HG02610 (cell line): ENCODE measurements around the gene CASK.
A peak's percentile ranks its signal among the peaks of the same experiment; 100 is the strongest.

Experiments
- ATAC-seq: cut with Tn5 transposase; IDR thresholded peaks from one replicate; pipeline ENCODE4 v1.9.1; 2021; ENCODE audit warnings: mild to moderate bottlenecking, moderate library complexity; ENCODE audit not compliant: unreplicated experiment

Gene CASK

GRCh38 chrX:41923211-41923977 lies at the start of gene CASK:
CASK (minus strand) TSS chrX:41923554; CDS start chrX:41922988, 566 bp downstream.
- peak; percentile 82 for ATAC-seq

GRCh38 chrX:41971346-41971745 lies 48.0 kb upstream of the CASK start:
- ATAC-seq = no peak

- ATAC-seq = no peak
These were observed 47.1 kb upstream of the CASK start for GRCh38 chrX:41970419-41970818.

GRCh38 chrX:41963348-41963747 lies 40.0 kb upstream of the CASK start:
- ATAC-seq = no peak

GRCh38 chrX:41960142-41960541 lies 36.8 kb upstream of the CASK start:
- no peak for ATAC-seq

GRCh38 chrX:41958861-41959260 lies 35.5 kb upstream of the CASK start:
- ATAC-seq = no peak

- ATAC-seq = no peak
These were observed 32.7 kb upstream of the CASK start for GRCh38 chrX:41956027-41956426.

GRCh38 chrX:41952102-41952501 lies 28.7 kb upstream of the CASK start:
- no peak for ATAC-seq

GRCh38 chrX:41946989-41947612 lies 23.7 kb upstream of the CASK start:
- no peak for ATAC-seq

GRCh38 chrX:41946235-41946634 lies 22.9 kb upstream of the CASK start:
- ATAC-seq = no peak

- ATAC-seq = no peak
These were observed 12.5 kb upstream of the CASK start for GRCh38 chrX:41935832-41936231.

GRCh38 chrX:41933546-41933945 lies 10.2 kb upstream of the CASK start:
- ATAC-seq = no peak

GRCh38 chrX:41932885-41933284 lies 9.5 kb upstream of the CASK start:
- ATAC-seq = no peak

- no peak for ATAC-seq
These were observed 8.2 kb upstream of the CASK start for GRCh38 chrX:41931591-41931990.

- no peak for ATAC-seq
These were observed 777 bp upstream of the CASK start for GRCh38 chrX:41923978-41924683.

- ATAC-seq = no peak
These were observed 763 bp downstream of the CASK start for GRCh38 chrX:41922431-41923151.

- peak; percentile 41 for ATAC-seq
These were observed 1.6 kb downstream of the CASK start for GRCh38 chrX:41921492-41922430.

- no peak for ATAC-seq
These were observed 3.5 kb downstream of the CASK start for GRCh38 chrX:41919870-41920269.

GRCh38 chrX:41917517-41917916 lies 5.8 kb downstream of the CASK start:
- ATAC-seq = no peak

- no peak for ATAC-seq
These were observed 9.9 kb downstream of the CASK start for GRCh38 chrX:41913476-41913875.
